Measurements from ENCODE around the gene HECA. TPM values are rescaled to one million over a fixed set of nuclear protein-coding genes. Genes with fewer than 3 reads are reported as not detected.

Gene HECA
- 53.1 TPM for total RNA-seq
- long read RNA-seq, full-length matches to known transcripts = 23 of 60 reads
- long read RNA-seq, partial matches to known transcripts = 20 of 60 reads
- long read RNA-seq, other reads (novel, unspliced or antisense) = 17 of 60 reads

GRCh38 chr6:139134817-139135577 lies at the start of gene HECA:
HECA (plus strand) TSS chr6:139135080; CDS start chr6:139135397, 317 bp downstream.
- no peaks in the 10 kb centered on the region for H3K27me3 ChIP-seq (ENCODE audit: low read depth)
- H3K36me3 ChIP-seq = no peaks in the 10 kb centered on the region
- peak within 1 kb of the TSS; percentile 73 for H3K4me3 ChIP-seq
- DNase-seq (peak; percentile 99), ATAC-seq (peak; percentile 96 to 97)
- H3K4me1 ChIP-seq = peaks cover 48% of the 10 kb centered on the region
- intact Hi-C loops (cut with DNase I) = no loop called here
- no peak for TF ChIP-seq CTCF (IDR thresholded peaks at IDR 0.05)
- no peaks in the 10 kb centered on the region for H3K9me3 ChIP-seq
- H3K27ac ChIP-seq = peak within 1 kb of the TSS; percentile 95

- intact Hi-C loops (cut with DNase I) = no loop called here
- H3K4me1 ChIP-seq = no peaks in the 10 kb centered on the region
- H3K9me3 ChIP-seq = no peaks in the 10 kb centered on the region
- no peak for TF ChIP-seq CTCF (IDR thresholded peaks at IDR 0.05)
- H3K27me3 ChIP-seq (ENCODE audit: low read depth) = no peaks in the 10 kb centered on the region
- H3K4me3 ChIP-seq = no peak overlapping the region
- no peak overlapping the region for H3K27ac ChIP-seq
- ATAC-seq (no peak), DNase-seq (no peak)
- no peaks in the 10 kb centered on the region for H3K36me3 ChIP-seq
These were observed 43.1 kb upstream of the HECA start for GRCh38 chr6:139091826-139092225.

- Histone ChIP-seq H3K27me3 (ENCODE audit: low read depth) (no peaks in the 10 kb centered on the region), H3K4me3 (no peak overlapping the region), H3K36me3 (no peaks in the 10 kb centered on the region), H3K27ac (no peak overlapping the region), H3K9me3 (no peaks in the 10 kb centered on the region), H3K4me1 (no peaks in the 10 kb centered on the region)
- DNase-seq (no peak), ATAC-seq (no peak)
- no peak for TF ChIP-seq CTCF (IDR thresholded peaks at IDR 0.05)
- intact Hi-C loops (cut with DNase I) = no loop called here
These were observed 34.9 kb upstream of the HECA start for GRCh38 chr6:139099984-139100383.

GRCh38 chr6:139107051-139107450 lies 27.8 kb upstream of the HECA start:
- ATAC-seq = no peak
- DNase-seq = no peak
- Histone ChIP-seq H3K27me3 (ENCODE audit: low read depth) (no peaks in the 10 kb centered on the region), H3K4me3 (no peak overlapping the region), H3K27ac (no peak overlapping the region), H3K4me1 (no peaks in the 10 kb centered on the region), H3K36me3 (no peaks in the 10 kb centered on the region), H3K9me3 (no peaks in the 10 kb centered on the region)
- intact Hi-C loops (cut with DNase I) = no loop called here
- no peak for TF ChIP-seq CTCF (IDR thresholded peaks at IDR 0.05)

- TF ChIP-seq CTCF (IDR thresholded peaks at IDR 0.05) = no peak
- ATAC-seq = no peak
These were observed 26.5 kb upstream of the HECA start for GRCh38 chr6:139108378-139108777.

More at GRCh38 chr6:139108378-139108777, 26.5 kb upstream of the HECA start:
- no peaks in the 10 kb centered on the region for H3K27me3 ChIP-seq (ENCODE audit: low read depth)
- intact Hi-C loops (cut with DNase I) = no loop called here
- no peaks in the 10 kb centered on the region for H3K4me1 ChIP-seq
- no peaks in the 10 kb centered on the region for H3K36me3 ChIP-seq
- DNase-seq = no peak
- H3K4me3 ChIP-seq = no peak overlapping the region
- H3K9me3 ChIP-seq = no peaks in the 10 kb centered on the region
- H3K27ac ChIP-seq = no peak overlapping the region

Measured in lower lobe of right lung (tissue), 2 donors.